Measurements from ENCODE around the gene KLHL41.
A peak's percentile ranks its signal among the peaks of the same experiment; 100 is the strongest.
"Not testable (repeated sequence)": the region's sequence is repeated elsewhere in the genome, so short reads cannot be mapped to it uniquely, and the experiment has no call there.

Gene KLHL41

GRCh38 chr2:169573160-169573973 lies 63.9 kb downstream of the KLHL41 start, which contains the start of gene FASTKD1:
TSS of gene FASTKD1 (minus strand) at chr2:169573865. CDS start at chr2:169572029, 1,836 bp downstream.
- peak; percentile 86 for DNase-seq

- DNase-seq: no peak
These were observed 64.4 kb downstream of the KLHL41 start for GRCh38 chr2:169573974-169574299.

- not testable (repeated sequence) for DNase-seq
These were observed 65.0 kb downstream of the KLHL41 start for GRCh38 chr2:169574539-169574938.

- not testable (repeated sequence) for DNase-seq
These were observed 65.8 kb downstream of the KLHL41 start for GRCh38 chr2:169575264-169575663.

All from CD4-positive, alpha-beta T cell treated with Interferon gamma for 1 hour (primary cell).